CD8-positive, alpha-beta memory T cell (primary cell): ENCODE data around the gene FAM32A. TPM values are rescaled to one million over a fixed set of nuclear protein-coding genes. Genes with fewer than 3 reads are reported as not detected.
A peak's percentile ranks its signal among the peaks of the same experiment; 100 is the strongest.

Experiments
- CTCF ChIA-PET: fragments of 350-600 bp; sonication (Branson Sonifier 250); formaldehyde crosslinking; loops from one replicate; lab custom pipeline; 2021; ENCODE audit warnings: antibody characterized with exemption; lab: Charles Lee
- POLR2A ChIA-PET: fragments of 350-600 bp; sonication (Branson Sonifier 250); formaldehyde crosslinking; loops from one replicate; lab custom pipeline; 2021; ENCODE audit warnings: antibody characterized with exemption; lab: Charles Lee
- DNase-seq, 5 donors: peaks; one replicate each; pipeline versions ENCODE4 v3.0.0 to v3.0.0-alpha.2; 2020 to 2022; ENCODE audit warnings: mixed read lengths in 1 of 5
- H3K27ac ChIP-seq: one replicate; pipeline ENCODE4 v1.7.0; 2013; ENCODE audit warnings: low read depth, mild to moderate bottlenecking, low read length, moderate library complexity
- H3K27me3 ChIP-seq: 2 replicates; pipeline ENCODE4 v1.7.0; 2013; ENCODE audit warnings: low read length, mild to moderate bottlenecking; ENCODE audit not compliant: insufficient read depth, poor library complexity, severe bottlenecking
- H3K36me3 ChIP-seq: 2 replicates; pipeline ENCODE4 v1.7.0; 2013; ENCODE audit warnings: mild to moderate bottlenecking, low read length, moderate library complexity; ENCODE audit not compliant: insufficient read depth
- H3K4me1 ChIP-seq: 2 replicates; pipeline ENCODE4 v1.7.0; 2013; ENCODE audit warnings: mild to moderate bottlenecking, low read length, moderate library complexity; ENCODE audit not compliant: insufficient read depth
- H3K4me3 ChIP-seq: 2 replicates; pipeline ENCODE4 v1.7.0; 2013; ENCODE audit warnings: mild to moderate bottlenecking, low read length
- H3K9me3 ChIP-seq: 2 replicates; pipeline ENCODE4 v1.7.0; 2013; ENCODE audit warnings: mild to moderate bottlenecking, low read length
- H3K27ac Mint-ChIP-seq, 8 donors: one replicate each; pipeline ENCODE4 v1.8.0; 2020 to 2021; ENCODE audit warnings: mixed read lengths in 8 of 8, mild to moderate bottlenecking in 6 of 8, inconsistent platforms in 3 of 8, moderate library complexity in 3 of 8
- H3K27me3 Mint-ChIP-seq, 2 donors: one replicate each; pipeline ENCODE4 v1.8.0; 2020 to 2021; ENCODE audit warnings: mixed read lengths in 2 of 2, mild to moderate bottlenecking in 1 of 2, moderate library complexity in 1 of 2
- H3K36me3 Mint-ChIP-seq, 3 donors: one replicate each; pipeline ENCODE4 v1.8.0; 2020 to 2021; ENCODE audit warnings: mixed read lengths in 3 of 3, inconsistent platforms in 1 of 3, mild to moderate bottlenecking in 1 of 3
- H3K4me1 Mint-ChIP-seq, 3 donors: one replicate each; pipeline ENCODE4 v1.8.0; 2020 to 2021; ENCODE audit warnings: mixed read lengths in 3 of 3, inconsistent platforms in 1 of 3, mild to moderate bottlenecking in 1 of 3
- H3K4me3 Mint-ChIP-seq, 7 donors: one replicate each; pipeline ENCODE4 v1.8.0; 2020 to 2021; ENCODE audit warnings: mixed read lengths in 7 of 7, mild to moderate bottlenecking in 6 of 7, moderate library complexity in 4 of 7, inconsistent platforms in 2 of 7
- H3K9me3 Mint-ChIP-seq, 5 donors: one replicate each; pipeline ENCODE4 v1.8.0; 2020 to 2022; ENCODE audit warnings: mixed read lengths in 5 of 5, mild to moderate bottlenecking in 3 of 5, moderate library complexity in 2 of 5, inconsistent platforms in 1 of 5
- polyA plus RNA-seq: library from polyadenylated mRNA; unstranded; fragments of 300-500 nt; fragmentation: Illumina TruSeq; gene quantifications from one replicate; pipeline ENCODE4 v1.2.3, GENCODE V29; 2021
- total RNA-seq, 2 experiments: library from RNA; stranded (reverse); gene quantifications; one replicate each; pipeline ENCODE4 v1.2.3, GENCODE V29; 2021

FAM32A gene
- total RNA-seq (10 to 100 TPM; 62.4 to 68.3 TPM), polyA plus RNA-seq (127 TPM)

DNA sequence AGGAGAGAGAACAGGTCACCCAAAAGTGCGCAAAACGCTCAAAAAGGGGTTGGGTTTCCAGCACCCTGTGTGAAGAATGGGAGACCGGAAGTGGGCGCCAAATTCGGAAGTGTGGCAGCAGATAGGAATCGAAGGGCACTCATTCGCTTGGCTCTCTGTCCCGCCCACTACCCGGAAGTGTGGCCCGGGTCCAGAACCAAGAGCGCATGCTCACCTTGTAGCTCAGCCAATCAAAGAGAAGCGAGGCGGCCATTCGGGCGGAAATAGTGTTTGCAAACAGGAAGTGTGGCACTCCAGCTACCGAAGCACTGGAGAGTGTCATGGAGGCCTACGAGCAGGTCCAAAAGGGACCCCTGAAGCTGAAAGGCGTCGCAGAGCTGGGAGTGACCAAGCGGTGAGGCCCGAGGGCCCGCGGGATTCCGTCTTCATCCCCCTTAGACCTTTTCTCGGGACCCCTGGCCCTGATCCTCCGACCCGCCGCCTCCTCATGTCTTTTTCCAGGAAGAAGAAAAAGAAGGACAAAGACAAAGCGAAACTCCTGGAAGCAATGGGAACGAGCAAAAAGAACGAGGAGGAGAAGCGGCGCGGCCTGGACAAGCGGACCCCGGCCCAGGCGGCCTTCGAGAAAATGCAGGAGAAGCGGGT lies at the start of gene FAM32A:
Gene FAM32A, plus strand, starts transcription at position 288 of the 645 bp plus-strand sequence. Its CDS starts 33 bp downstream, at position 321.
- no peaks in the 10 kb centered on the region for H3K27me3 ChIP-seq
- Mint-ChIP-seq H3K36me3 (peaks cover 0 to 34% (median 3%) of the 10 kb centered on the region in 3 donors), H3K4me1 (peaks cover 30 to 50% (median 37%) of the 10 kb centered on the region in 3 donors), H3K27ac (peak within 1 kb of the TSS; percentile 80 to 98 (median 96)), H3K4me3 (peak within 1 kb of the TSS; percentile 95 to 100 (median 98)), H3K9me3 (no peaks in the 10 kb centered on the region), H3K27me3 (peaks cover 0 to 2% of the 10 kb centered on the region in 2 donors)
- H3K27ac ChIP-seq: peak within 1 kb of the TSS; percentile 74
- peaks cover 17% of the 10 kb centered on the region for H3K36me3 ChIP-seq
- DNase-seq: peak; percentile 96 to 100 (median 99)
- peaks cover 24% of the 10 kb centered on the region for H3K4me1 ChIP-seq
- H3K4me3 ChIP-seq: peak within 1 kb of the TSS; percentile 96
- ChIA-PET POLR2A (interaction anchor here (0.6 to 1.8 kb wide), 13 partner anchors 9 to 348 kb away, joined by 3 to 27 read pairs (median 5); partner anchors contain the start of genes AP1M1, KLF2 and RAB8A), CTCF (interaction anchor here (0.6 to 3.4 kb wide), 14 partner anchors 12 to 233 kb away, joined by 3 to 26 read pairs (median 5); partner anchors contain the start of genes AP1M1, RAB8A and TPM4)
- no peaks in the 10 kb centered on the region for H3K9me3 ChIP-seq

DNA sequence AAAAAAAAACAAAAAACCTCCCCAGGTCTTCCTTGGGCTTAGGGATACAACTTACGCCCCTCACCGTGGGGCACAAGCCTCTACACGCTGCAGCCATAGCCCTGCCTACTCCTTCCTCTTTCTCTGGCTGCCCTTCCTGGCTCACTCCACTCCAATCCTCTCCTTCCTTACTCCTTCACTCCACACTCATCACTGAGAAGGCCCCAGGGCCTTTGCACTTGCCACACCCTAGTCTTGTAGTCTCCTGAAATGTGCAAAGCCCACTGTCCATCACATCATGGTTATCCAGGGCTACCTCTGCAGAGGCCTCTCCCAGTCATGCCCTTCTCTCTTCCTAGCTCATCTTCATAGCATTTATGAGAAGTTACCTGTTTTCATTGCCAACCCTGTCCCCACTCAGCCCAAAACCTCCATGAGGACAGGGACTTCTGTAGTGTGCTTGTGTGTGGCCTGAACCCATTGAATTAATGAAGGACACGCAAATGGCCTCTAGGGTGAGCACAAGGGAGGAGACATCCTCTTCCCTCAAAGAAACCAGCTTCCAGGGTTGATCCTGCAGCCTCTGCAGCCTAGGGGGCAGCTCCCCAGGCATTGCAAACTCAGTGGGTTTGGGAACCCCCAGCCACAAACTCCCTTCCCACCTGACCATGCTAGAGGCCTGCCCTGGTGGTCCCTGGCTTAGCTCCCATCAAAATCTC lies 49.6 kb upstream of the FAM32A start:
- no peak for DNase-seq
- Histone ChIP-seq H3K9me3 (no peaks in the 10 kb centered on the region), H3K4me1 (peaks cover 5% of the 10 kb centered on the region), H3K36me3 (peaks cover 19% of the 10 kb centered on the region), H3K27me3 (no peaks in the 10 kb centered on the region), H3K4me3 (no peak overlapping the region), H3K27ac (no peak overlapping the region)
- H3K36me3 Mint-ChIP-seq: peaks cover 23 to 39% (median 28%) of the 10 kb centered on the region in 3 donors
- H3K4me1 Mint-ChIP-seq: peaks cover 21 to 30% (median 27%) of the 10 kb centered on the region in 3 donors
- H3K27me3 Mint-ChIP-seq: no peaks in the 10 kb centered on the region
- POLR2A ChIA-PET: no interaction called here
- H3K4me3 Mint-ChIP-seq: no peak overlapping the region
- peak overlapping the region in 6 of 8 donors; percentile 24 to 92 (median 42) for H3K27ac Mint-ChIP-seq
- CTCF ChIA-PET: no interaction called here
- no peaks in the 10 kb centered on the region for H3K9me3 Mint-ChIP-seq

DNA sequence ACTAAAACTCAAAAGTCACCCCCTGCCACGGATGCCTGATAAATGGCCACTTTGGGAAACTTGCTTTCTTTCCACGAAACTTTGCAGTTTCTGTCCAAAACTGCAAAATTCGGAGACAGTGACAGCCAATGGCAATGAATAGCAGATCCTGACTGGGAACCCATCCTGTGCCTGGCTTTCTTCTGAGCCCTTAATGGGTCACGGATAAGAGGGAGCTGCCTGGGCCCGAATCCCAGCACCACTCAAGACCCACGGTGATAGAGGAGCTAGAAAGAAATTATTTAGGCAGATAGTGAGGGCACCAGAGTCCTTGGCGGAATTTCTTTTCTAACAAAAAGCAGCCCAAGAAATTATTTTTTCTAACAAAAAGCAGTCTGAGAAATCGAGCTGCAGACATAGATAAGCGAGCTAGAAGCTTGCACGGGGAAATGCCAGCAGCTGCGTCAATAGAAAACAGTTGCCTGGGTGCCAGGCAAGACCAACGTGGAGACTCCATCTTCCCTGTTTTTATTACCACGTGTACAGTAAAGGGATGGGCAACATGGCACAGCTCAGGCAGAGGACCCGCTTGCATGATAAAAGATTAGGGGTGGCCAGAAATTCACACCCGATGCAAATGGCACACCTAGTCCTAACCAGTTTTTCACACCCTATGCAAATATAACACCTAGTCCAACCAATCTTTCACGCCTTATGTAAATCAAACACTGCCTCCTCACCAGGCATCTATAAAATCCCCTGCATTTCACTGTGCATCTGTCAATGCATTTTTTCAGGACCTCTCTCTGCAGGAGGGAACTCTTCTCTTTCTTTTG lies 48.8 kb upstream of the FAM32A start:
- peak overlapping the region in 5 of 8 donors; percentile 6 to 88 (median 21) for H3K27ac Mint-ChIP-seq
- no peak overlapping the region for H3K4me3 ChIP-seq
- peaks cover 29 to 38% (median 35%) of the 10 kb centered on the region in 3 donors for H3K4me1 Mint-ChIP-seq
- H3K36me3 ChIP-seq: peaks cover 17% of the 10 kb centered on the region
- no peaks in the 10 kb centered on the region for H3K27me3 Mint-ChIP-seq
- no peaks in the 10 kb centered on the region for H3K9me3 Mint-ChIP-seq
- peak overlapping the region in 1 of 7 donors; percentile 46 for H3K4me3 Mint-ChIP-seq
- H3K27ac ChIP-seq: no peak overlapping the region
- POLR2A ChIA-PET: interaction anchor here (0.5 to 0.6 kb wide), 2 partner anchors 246 to 1751 kb away, joined by 4 to 5 read pairs; no protein-coding TSS in a partner anchor
- H3K27me3 ChIP-seq: no peaks in the 10 kb centered on the region
- peaks cover 20 to 33% (median 23%) of the 10 kb centered on the region in 3 donors for H3K36me3 Mint-ChIP-seq
- CTCF ChIA-PET: no interaction called here
- peaks cover 5% of the 10 kb centered on the region for H3K4me1 ChIP-seq
- no peak for DNase-seq
- H3K9me3 ChIP-seq: no peaks in the 10 kb centered on the region

DNA sequence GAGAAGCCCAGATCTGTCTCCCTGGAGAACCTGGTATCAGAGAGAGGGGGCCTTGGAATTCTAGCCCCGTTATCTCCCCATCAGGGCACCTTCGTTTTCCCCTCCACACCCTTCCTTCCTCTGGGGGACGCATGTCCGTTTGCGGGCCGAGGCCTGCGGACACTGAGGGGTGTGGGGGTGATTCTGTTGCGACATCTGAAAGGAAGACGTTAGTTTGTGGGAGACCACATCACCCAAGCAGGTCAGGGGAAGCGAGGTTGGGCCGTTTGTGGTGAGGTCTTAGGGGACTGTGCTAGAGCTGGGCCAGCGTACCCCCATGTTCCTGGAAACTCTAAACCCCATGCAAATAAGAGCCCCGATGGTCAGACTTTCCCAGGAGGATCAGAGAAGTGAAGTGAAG lies 45.5 kb upstream of the FAM32A start:
- Histone ChIP-seq H3K9me3 (no peaks in the 10 kb centered on the region), H3K36me3 (no peaks in the 10 kb centered on the region), H3K27me3 (no peaks in the 10 kb centered on the region), H3K4me3 (no peak overlapping the region), H3K4me1 (peaks cover 21% of the 10 kb centered on the region), H3K27ac (no peak overlapping the region)
- Mint-ChIP-seq H3K4me3 (peak overlapping the region in 6 of 7 donors; percentile 23 to 80 (median 67)), H3K27me3 (no peaks in the 10 kb centered on the region), H3K36me3 (peaks cover 3 to 5% (median 4%) of the 10 kb centered on the region in 3 donors), H3K9me3 (no peaks in the 10 kb centered on the region), H3K4me1 (peaks cover 45 to 61% (median 57%) of the 10 kb centered on the region in 3 donors), H3K27ac (peak overlapping the region; percentile 52 to 96 (median 90))
- CTCF ChIA-PET: interaction anchor here (0.9 to 1.5 kb wide), 2 partner anchors 11 to 29 kb away, joined by 3 to 5 read pairs; no protein-coding TSS in a partner anchor
- peak in 1 of 5 donors; percentile 9 for DNase-seq
- POLR2A ChIA-PET: no interaction called here

DNA sequence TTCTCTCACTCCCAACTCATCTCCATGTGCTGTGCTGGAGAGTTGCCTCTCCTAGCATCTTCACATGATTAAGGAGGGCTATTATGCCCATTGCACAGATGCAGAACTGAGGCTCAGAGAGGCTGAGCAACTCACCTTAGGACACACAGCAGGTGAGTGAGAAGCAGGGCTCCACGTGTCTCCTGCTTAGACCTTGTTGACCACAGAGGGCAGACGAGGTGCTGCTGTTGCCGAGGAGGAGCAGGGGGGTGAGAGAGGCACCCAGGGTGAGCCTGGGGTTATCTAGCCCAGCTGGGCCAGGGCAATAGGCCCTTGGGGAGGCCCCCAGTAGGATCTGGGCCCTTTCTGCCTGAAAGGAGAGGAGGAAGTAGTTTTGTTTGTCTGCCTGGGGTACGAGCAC lies 44.2 kb upstream of the FAM32A start:
- Histone ChIP-seq H3K27ac (no peak overlapping the region), H3K4me3 (no peak overlapping the region), H3K4me1 (peaks cover 28% of the 10 kb centered on the region)

DNA sequence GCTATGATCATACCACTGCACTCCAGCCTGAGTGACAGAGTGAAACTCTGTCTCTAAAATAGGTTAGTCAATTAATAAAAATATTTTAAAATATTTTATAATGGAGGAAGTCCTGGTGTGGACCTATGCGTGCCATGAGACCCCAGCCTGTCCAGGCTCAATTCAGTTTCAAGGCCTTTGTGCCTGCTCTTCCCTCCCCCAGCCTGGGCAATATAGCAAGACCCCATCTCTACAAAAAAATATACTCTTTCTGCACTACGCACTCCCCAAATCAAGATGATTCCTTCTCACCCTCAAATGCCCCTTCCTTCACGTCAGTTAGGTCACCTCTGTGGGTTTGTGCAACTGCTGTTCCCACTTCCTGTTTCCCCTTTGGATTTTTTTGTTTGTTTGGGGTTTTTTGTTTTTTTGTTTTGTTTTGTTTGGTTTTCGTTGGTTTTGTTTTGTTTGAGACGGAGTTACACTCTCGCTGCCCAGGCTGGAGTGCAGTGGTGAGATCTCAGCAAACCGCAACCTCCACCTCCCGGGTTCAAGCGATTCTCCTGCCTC lies 43.1 kb upstream of the FAM32A start:
- POLR2A ChIA-PET: no interaction called here
- CTCF ChIA-PET: interaction anchor here (0.8 to 1.5 kb wide), 3 partner anchors 31 to 127 kb away, joined by 3 read pairs; no protein-coding TSS in a partner anchor
- Histone ChIP-seq H3K4me3 (no peak overlapping the region), H3K9me3 (no peaks in the 10 kb centered on the region), H3K36me3 (no peaks in the 10 kb centered on the region), H3K27ac (no peak overlapping the region), H3K27me3 (no peaks in the 10 kb centered on the region), H3K4me1 (peaks cover 28% of the 10 kb centered on the region)
- H3K27me3 Mint-ChIP-seq: no peaks in the 10 kb centered on the region
- peak overlapping the region in 6 of 8 donors; percentile 70 to 98 (median 82) for H3K27ac Mint-ChIP-seq
- peak in 1 of 5 donors; percentile 10 for DNase-seq
- no peaks in the 10 kb centered on the region for H3K9me3 Mint-ChIP-seq
- H3K4me3 Mint-ChIP-seq: peak overlapping the region in 6 of 7 donors; percentile 23 to 79 (median 46)
- H3K4me1 Mint-ChIP-seq: peaks cover 46 to 60% (median 56%) of the 10 kb centered on the region in 3 donors
- peaks cover 0 to 4% (median 2%) of the 10 kb centered on the region in 3 donors for H3K36me3 Mint-ChIP-seq

More for the DNA sequence above, 44.2 kb upstream of the FAM32A start:
- H3K4me3 Mint-ChIP-seq: peak overlapping the region in 5 of 7 donors; percentile 31 to 82 (median 61)
- POLR2A ChIA-PET: no interaction called here
- peaks cover 2 to 4% (median 3%) of the 10 kb centered on the region in 3 donors for H3K36me3 Mint-ChIP-seq
- Histone ChIP-seq H3K27me3 (no peaks in the 10 kb centered on the region), H3K36me3 (no peaks in the 10 kb centered on the region), H3K9me3 (no peaks in the 10 kb centered on the region)
- H3K27me3 Mint-ChIP-seq: no peaks in the 10 kb centered on the region
- no peaks in the 10 kb centered on the region for H3K9me3 Mint-ChIP-seq
- peak overlapping the region in 7 of 8 donors; percentile 26 to 87 (median 78) for H3K27ac Mint-ChIP-seq
- H3K4me1 Mint-ChIP-seq: peaks cover 49 to 65% (median 61%) of the 10 kb centered on the region in 3 donors
- DNase-seq: peak in 1 of 5 donors; percentile 6
- CTCF ChIA-PET: interaction anchor here (1.0 to 1.5 kb wide), 2 partner anchors 41 to 128 kb away, joined by 3 read pairs; no protein-coding TSS in a partner anchor
